Lower leg skin (tissue), 4 donors: Measurements from ENCODE around the gene HSPG2. TPM values are rescaled to one million over a fixed set of nuclear protein-coding genes. Genes with fewer than 3 reads are reported as not detected.
A peak's percentile ranks its signal among the peaks of the same experiment; 100 is the strongest.

ENCODE experiments used
- DNase-seq, 2 donors: peaks; one replicate each; pipeline ENCODE4 v3.0.0-alpha.2; 2019; ENCODE audit warnings: low spot score in 2 of 2
- H3K4me3 ChIP-seq: fragments of 200-600 bp; sonication (generic); 2 replicates; pipeline ENCODE4 v1.5.1; 2017; ENCODE audit warnings: mild to moderate bottlenecking, low read depth; ENCODE audit not compliant: poor library complexity, severe bottlenecking
- CTCF ChIP-seq, 3 donors: fragments of 450-650 bp; IDR thresholded peaks; one replicate each; pipeline ENCODE4 v1.5.1; 2016; ENCODE audit warnings: antibody characterized with exemption in 3 of 3, mild to moderate bottlenecking in 3 of 3, moderate library complexity in 2 of 3
- POLR2A ChIP-seq, 2 donors: fragments of 450-650 bp; IDR thresholded peaks; one replicate each; pipeline ENCODE4 v1.6.1; 2016 to 2017; ENCODE audit warnings: antibody characterized with exemption in 2 of 2, mild to moderate bottlenecking in 1 of 2, moderate library complexity in 1 of 2
- WGBS, 2 donors: methylation state at CpG; one replicate each; pipeline ENCODE4 v1.1.5; 2018; 5-methylcytosine and 5-hydroxymethylcytosine counted together
- intact Hi-C: fragments of 100-400 bp; cut with DNase I; formaldehyde crosslinking; loops from one replicate; pipeline ENCODE4 v1.15.0; 2023; ENCODE audit warnings: low total_unique reads
- total RNA-seq, 4 donors: library from RNA; depleted of rRNA; stranded (reverse); fragments of >200 nt; gene quantifications; one replicate each; pipeline ENCODE4 v1.1.0, GENCODE V29; 2016

HSPG2 gene
- total RNA-seq, 4 donors from 2014 or later: 67.9 to 171 (median 99.6) TPM

- intact Hi-C loops: loop anchor here (5.0 kb wide), 1 partner anchor 1362 kb away; no protein-coding TSS in a partner anchor
- WGBS, 2 donors: 94 to 98% methylated on average over 2 of the region's 2 CpGs
- TF ChIP-seq CTCF (IDR thresholded peaks at IDR 0.05) (no peak), POLR2A (IDR thresholded peaks at IDR 0.05) (no peak)
- no peak overlapping the region for H3K4me3 ChIP-seq
- no peak for DNase-seq
Measured at GRCh38 chr1:21940492-21940891, 3.4 kb upstream of the HSPG2 start.

DNA sequence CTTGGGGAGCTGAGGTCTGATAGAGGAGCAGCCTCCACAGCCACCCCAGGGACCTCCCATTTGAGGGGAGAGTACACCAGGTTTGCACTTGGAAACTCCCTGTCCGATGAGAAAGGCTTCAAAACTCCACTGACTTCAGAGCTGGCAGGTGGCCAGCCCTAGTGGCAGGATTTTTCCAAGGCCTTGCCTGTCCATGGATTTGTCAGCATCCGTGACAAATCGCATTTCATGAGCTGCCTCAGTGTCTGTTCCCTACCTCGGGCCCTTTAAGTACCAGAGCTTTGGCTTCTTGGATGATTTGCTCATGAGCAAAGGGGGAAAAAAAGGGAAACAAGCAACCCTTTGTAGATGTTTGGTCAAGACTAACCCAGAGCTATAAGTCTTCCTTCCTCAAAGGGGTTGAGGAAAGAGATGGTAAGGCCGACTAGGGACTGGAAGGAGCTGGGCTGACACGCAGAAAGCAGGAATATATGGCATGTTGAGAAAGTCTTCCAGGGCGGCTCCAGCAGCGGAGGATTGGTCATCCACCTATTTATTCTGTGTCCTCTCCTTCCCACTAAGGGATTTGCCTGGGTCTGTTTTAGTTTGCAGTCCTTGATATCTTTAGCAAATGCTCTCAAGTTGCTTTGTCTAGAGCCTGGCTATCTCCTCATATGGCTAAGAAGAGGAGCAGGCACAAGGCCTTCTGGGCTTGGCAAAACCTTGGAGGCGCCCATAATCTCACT lies 2.7 kb upstream of the HSPG2 start:
- WGBS, 2 donors: 37 to 39% methylated on average over 9 of the region's 9 CpGs
- TF ChIP-seq CTCF (IDR thresholded peaks at IDR 0.05) (peak in 1 of 3 donors; percentile 43), POLR2A (IDR thresholded peaks at IDR 0.05) (no peak)
- peak; percentile 78 to 98 for DNase-seq
- intact Hi-C loops: loop anchor here (5.0 kb wide), 1 partner anchor 1362 kb away; no protein-coding TSS in a partner anchor
- H3K4me3 ChIP-seq: no peak overlapping the region

DNA sequence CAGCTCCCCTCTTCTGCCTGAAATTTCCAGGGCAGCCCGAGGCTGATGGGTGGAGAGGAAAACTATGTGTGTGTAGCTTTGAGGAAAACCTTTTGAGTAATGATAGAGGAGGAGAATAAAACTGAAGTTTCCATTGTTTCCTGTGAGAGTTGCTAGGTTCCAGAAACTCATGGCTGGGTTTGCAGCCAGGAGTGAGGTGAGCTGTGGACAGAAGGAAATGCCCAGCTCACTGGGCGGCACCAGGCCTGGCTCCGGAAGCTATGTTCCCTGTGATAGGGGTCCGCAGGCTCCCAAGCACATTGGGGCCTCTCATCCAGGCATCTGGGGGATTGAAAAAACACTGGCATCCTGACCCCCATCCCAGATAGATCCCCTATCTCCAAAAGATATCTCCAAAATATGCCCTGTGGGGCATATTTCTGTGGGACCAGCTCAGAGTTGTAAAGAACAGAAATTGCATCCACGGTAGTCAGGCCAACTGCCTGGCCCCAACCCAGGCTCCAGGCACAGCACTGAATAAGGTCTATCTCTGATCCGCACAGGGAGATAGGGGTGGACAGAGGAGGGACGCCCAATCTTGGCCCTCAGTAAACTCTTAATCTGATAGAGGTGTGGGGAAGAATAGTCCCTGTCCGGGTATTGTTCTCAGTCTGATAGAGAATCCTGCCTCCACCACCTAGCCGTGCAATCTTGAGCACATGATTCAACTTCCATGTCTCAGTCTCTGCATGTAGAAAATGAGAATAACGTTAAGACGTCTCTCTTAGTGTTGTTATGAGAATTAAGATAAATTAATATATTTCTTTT lies 1.8 kb upstream of the HSPG2 start:
- WGBS, 2 donors: 51 to 55% methylated on average over 11 of the region's 11 CpGs
- intact Hi-C loops: no loop called here
- no peak for TF ChIP-seq POLR2A (IDR thresholded peaks at IDR 0.05)
- TF ChIP-seq CTCF (IDR thresholded peaks at IDR 0.05): no peak
- no peak for DNase-seq
- no peak overlapping the region for H3K4me3 ChIP-seq

- TF ChIP-seq CTCF (IDR thresholded peaks at IDR 0.05): no peak
- WGBS, 2 donors: 15 to 20% methylated on average over 22 to 35 of the region's 69 CpGs
- no peak overlapping the region for H3K4me3 ChIP-seq
- intact Hi-C loops: no loop called here
- DNase-seq: peak; percentile 75 to 95
Measured at GRCh38 chr1:21937372-21938121, 437 bp upstream of the HSPG2 start.

DNA sequence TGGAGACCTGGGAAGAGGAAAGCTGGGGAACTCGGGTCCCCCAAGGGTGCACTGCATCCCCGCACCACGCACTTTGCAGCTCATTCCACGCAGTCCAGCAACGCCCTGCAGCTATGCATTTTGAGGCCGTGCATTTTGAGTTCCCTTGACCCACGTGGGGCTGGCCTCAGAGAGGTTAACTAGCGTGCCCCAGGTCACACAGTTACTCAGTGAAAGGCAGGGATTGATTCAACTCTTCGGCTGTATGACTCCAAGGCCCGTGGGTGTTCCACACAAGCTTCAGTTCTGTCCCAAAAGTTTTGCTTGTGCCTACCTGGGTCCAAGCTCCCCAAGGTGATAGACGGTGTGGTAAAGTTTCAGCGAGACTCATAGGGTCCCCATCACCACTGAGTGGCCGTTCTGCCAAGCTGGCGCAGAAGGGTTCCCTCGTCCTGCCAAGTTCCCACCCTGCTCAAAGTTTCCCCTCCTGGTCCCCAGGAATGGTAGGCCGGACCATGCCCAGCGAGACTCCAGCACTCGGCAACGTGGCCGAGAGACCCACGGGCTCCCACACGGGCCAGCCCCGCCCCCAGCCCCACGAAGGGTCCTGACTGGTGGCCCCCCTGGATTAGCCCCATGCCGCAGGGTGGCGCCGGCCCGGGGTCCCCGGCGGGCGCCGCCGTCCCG lies 611 bp downstream of the HSPG2 start:
- WGBS, 2 donors: 1 to 10% methylated on average over 13 to 18 of the region's 34 CpGs
- no peak for DNase-seq
- TF ChIP-seq POLR2A (IDR thresholded peaks at IDR 0.05) (no peak), CTCF (IDR thresholded peaks at IDR 0.05) (no peak)
- intact Hi-C loops: no loop called here
- H3K4me3 ChIP-seq: peak overlapping the region; percentile 75
